Activated gamma-delta T cell (primary cell): Measurements from ENCODE around the gene TCEA3.

Experiments used
- DNase-seq: peaks from one replicate; lab custom pipeline; 2025; lab: John Stamatoyannopoulos, UW

Gene TCEA3

GRCh38 chr1:23446661-23447310, 22.2 kb upstream of the TCEA3 start:
- DNase-seq: no peak

- no peak for DNase-seq
These were observed 20.2 kb upstream of the TCEA3 start for GRCh38 chr1:23444596-23445390.

DNA sequence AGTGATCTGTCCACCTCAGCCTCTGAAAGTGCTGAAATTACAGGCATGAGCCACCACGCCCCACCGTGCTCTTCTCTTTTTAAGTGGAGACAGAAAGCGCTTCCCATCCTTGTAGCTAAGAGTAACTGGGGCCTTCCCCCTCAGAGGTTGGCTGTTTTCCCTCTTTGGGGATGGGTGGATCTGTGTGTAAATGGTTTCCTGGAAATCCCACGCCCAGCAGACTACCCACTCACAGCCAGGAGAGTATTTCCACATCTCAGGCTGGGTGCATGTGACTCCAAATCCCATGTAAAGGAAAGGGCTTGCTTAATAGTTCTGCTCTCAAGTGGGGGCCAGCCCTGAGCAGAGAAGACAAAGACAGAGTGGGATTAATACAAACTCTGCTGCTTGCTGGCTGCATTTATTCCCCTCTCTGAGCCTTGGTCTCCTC, 19.6 kb upstream of the TCEA3 start:
- no peak for DNase-seq

DNA sequence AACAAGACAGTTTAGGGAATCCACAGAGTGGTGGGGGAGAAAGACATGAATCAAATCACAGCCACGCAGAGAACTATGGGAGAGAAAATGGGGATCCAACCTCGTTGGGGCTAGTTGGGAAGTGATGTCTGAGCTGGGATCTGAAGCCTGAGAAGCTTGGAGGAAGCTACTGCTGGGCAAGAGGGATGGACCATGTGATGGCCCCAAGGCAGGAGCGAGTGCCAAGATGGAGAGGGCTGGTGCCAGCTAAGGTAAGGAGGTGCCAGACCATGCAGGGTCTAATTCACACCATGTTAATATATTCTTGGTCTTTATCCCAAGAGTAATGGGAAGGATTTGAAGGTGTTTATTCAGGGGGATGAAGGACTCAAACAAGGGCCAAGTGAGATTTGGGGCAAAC, 18.2 kb upstream of the TCEA3 start:
- DNase-seq: no peak

DNA sequence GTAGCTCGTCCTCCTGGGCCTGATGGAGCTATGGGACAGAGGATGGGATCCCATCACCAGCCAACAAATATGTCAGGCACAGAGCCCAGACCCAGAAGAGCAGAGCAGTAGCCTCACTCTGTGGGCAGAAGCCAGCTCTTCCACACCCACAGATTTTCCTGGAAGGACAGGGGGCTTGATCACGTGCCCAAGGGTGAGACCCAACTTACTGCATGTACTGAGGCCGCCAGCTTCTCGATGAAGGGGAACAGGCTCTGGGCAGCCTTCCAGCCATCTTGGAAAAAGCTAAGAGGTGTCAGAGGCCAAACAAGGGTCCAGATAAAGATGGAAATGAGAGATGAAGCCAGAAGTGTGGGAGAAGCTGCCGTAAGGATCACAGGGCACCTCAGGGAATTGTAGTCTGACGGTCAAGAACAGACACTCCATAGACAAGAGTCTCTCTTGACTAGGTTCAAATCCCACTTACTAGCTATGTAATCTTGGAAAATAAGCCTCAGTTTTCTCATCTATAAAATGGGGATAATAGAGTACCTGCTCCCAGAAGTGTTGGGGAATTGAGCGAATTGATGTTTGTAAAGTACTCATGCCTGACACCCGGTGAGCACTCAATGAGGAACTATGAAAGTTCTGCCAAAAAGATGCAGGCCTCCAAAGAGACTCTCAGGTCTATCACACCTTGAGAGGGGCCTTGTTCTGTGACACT, 17.0 kb upstream of the TCEA3 start:
- no peak for DNase-seq

GRCh38 chr1:23438545-23438944, 14.0 kb upstream of the TCEA3 start:
- DNase-seq: no peak

- no peak for DNase-seq
These were observed 12.8 kb upstream of the TCEA3 start for GRCh38 chr1:23437355-23437664.

GRCh38 chr1:23436520-23437354, 12.2 kb upstream of the TCEA3 start:
- no peak for DNase-seq

DNA sequence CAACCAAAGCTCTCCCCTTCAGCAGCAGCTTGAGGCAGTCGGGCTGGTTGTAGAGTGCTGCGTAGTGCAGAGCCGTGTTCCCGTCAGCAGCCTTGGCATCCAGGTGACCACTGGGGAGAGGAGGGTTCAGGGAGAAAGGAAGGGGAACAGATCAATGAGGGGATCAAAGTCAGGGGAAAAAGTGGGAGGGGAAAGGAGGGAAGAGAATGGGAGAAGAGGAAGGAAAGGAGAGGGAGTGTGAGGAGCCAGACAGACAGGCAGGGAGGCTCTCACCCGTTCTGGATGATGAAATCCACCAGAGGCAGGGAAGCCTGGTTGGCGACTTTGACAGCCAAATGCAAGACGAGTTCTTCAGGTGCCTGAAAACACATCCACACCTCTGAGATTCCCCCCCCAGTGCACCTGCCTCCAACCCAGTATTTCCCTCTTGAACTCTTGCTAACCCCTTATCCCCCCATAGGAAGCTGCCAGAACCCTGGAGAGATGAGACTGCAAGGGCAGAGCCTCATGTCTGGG, 9.8 kb upstream of the TCEA3 start:
- no peak for DNase-seq

GRCh38 chr1:23433122-23433521, 8.6 kb upstream of the TCEA3 start:
- DNase-seq: no peak

DNA sequence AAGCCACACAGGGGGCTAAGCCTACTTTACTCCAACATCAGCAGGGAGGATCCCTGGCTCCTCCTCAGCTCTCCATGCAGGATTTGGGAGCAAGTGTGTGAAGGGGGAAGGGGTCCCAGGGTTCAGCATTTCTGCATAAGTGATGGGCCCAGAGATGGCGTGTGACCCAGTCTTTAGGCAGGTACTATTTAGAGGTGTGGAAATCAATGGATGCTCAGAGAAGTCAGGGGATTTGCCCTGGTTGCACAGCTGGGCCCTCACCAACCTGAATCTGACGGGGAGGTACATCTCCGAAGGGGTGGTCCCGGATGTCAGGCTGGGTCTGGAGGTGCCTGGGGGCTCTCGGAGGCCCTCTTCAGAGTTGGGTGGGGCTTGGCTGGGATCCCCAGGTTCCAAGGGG, 6.9 kb upstream of the TCEA3 start:
- no peak for DNase-seq

- DNase-seq: no peak
These were observed 6.3 kb upstream of the TCEA3 start for GRCh38 chr1:23430803-23431202.

- no peak for DNase-seq
These were observed 3.8 kb upstream of the TCEA3 start for GRCh38 chr1:23428136-23428905.

GRCh38 chr1:23427550-23427949, 3.0 kb upstream of the TCEA3 start:
- DNase-seq: no peak

- DNase-seq: no peak
These were observed 2.3 kb upstream of the TCEA3 start for GRCh38 chr1:23426828-23427227.

DNA sequence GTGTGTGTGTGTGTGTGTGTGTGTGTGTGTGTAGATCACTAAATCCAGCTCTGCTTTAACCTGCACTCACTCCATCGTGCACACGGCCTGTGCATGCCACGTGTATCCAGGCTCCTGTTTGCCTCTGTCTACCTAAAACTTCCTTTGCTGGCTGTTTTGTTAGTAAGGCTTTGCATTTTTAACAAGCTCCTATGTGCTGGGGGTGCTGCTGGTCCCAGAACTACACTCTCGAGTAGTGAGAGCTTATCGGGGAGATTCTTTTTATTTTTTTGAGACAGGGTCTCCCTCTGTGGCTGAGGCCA, 596 bp upstream of the TCEA3 start:
- DNase-seq: no peak

DNA sequence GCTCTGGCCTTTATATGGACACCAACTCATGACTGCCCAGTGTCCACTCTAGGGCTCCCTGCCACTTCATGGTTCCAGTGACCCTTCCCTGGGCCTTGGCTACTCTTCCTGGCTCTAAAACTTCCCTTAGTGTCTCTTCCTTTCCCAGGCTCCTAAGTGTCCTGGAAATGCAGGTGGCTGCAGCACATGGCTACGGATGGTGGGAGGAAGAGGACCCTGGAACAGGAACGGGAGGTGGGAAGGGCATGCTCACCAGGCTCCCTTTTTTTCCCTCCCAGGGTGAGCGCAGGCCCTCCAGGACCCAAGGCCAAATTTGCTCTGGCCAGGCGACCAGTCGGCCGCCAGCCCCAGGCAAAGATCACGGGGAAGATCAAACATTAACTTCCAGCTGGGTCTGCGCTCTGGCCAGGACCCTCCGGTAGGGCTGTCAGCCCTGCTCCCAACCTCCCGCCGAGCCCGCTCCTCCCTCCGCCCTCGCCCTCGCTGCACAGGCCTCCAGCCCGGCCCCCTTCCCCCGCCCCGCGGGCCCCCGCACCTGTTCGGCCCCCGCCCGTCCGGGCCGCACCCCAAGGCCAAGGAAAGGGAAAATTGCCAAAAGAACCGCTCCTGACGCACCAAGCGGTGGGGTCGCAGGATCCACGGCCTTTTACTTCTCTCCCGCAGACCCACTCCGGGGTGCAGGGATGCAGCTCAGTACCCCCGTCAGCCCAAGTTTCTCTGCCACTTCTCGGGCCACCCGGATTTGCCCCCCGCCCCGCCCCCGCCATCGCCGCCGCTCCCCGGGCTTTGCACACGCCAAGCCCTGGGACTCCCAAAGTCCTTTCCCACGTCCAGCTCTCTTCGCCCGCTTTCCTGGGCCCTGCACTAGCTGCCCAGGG, 894 bp downstream of the TCEA3 start:
- DNase-seq: no peak

DNA sequence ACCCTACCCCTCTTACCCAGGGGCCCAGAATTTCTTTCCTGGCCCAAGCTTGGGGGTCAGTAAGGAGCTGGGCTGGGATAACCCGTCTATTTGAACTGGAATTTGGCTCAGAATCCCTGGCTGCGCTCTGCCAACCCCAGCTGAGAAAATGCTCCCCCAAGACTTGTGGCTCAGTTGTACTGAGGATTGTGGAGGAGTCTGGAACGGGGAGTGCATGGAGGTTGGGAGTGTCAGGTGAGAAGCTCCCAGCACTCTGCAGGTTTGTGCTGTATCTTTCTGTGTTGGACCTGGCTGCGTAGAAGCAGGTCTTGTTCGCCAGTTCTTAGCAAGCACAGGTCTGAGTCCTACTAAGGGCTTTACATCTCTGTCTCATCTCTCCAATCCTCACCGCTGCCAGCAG, 1.6 kb downstream of the TCEA3 start:
- DNase-seq: no peak

DNA sequence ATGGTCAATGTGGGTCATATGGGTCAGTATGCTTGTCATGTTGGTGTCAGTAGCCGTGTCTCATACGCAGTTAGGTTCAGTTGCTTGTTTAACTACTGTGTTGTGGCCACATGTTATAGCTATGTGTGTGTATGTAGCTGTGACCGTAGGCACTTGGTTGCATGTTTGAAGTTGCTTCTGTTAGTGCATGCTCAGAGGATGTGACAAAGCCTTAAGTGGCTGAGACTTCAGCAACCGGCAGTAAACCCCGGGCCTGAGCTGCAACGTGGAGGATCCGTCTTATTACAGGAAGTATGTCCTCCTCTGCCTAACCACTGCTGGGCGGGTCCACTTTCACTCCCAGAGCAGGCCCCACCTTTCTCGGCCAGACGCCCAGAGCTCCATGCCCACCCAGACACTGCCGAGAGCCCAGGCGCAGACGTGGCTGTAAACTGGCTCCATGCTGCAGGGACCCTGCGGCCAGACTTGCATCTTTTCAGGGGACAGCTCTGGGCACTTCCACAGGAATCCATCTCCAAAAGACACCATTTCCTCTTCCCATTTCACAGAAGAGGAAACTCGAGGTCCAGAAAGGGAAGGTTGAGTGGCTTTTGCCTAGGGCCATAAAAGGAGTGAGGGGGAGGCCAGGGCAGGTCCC, 2.2 kb downstream of the TCEA3 start:
- DNase-seq: no peak

GRCh38 chr1:23421753-23422240, 2.8 kb downstream of the TCEA3 start:
- DNase-seq: no peak
